ENCODE measurements around the gene ESPNL. TPM values are rescaled to one million over a fixed set of nuclear protein-coding genes. Genes with fewer than 3 reads are reported as not detected.

Gene ESPNL
- total RNA-seq, 2 experiments from 2014 or later = not detected

DNA sequence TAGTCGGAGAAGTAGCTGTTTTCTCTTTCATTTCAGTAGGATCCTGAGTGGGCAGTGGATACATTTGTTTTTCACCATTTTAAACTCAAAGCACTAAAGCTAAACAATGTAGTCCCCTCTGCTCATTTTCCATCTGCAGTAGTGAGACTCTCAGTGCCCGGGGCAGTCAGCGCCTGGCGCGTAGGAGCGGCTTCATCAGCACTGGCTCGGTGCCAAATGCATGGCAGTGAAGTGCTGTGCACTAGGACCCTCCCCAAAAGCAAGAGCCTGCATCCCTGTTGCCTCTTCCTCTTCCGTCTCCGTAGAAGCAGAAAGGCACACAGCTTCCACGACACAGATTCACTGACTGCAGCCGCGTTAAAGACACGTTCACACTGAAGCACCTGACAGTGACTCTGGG lies 19.0 kb upstream of the ESPNL start:
- ATAC-seq (ENCODE audit: poor library complexity) (no peak), DNase-seq (no peak)
- no peaks in the 10 kb centered on the region for H3K27me3 ChIP-seq (ENCODE audit: control insufficient read depth in 1 of 2, insufficient read depth in 2 of 2, low read length in 2 of 2)
- Mint-ChIP-seq H3K36me3 (ENCODE audit: low read depth) (peaks cover 79% of the 10 kb centered on the region), H3K27ac (no peak overlapping the region), H3K4me1 (ENCODE audit: low read depth) (no peaks in the 10 kb centered on the region), H3K4me3 (no peak overlapping the region), H3K27me3 (no peaks in the 10 kb centered on the region), H3K9me3 (no peaks in the 10 kb centered on the region)
- intact Hi-C loops (cut with DNase I, micrococcal nuclease) = no loop called here
- POLR2A ChIA-PET = no interaction called here
- H3K4me1 ChIP-seq (ENCODE audit: insufficient read depth, low read length) = no peaks in the 10 kb centered on the region
- H3K36me3 ChIP-seq (ENCODE audit: insufficient read depth, low read length) = peaks cover 37% of the 10 kb centered on the region
- H3K4me3 ChIP-seq (ENCODE audit: low read length) = no peak overlapping the region
- TF ChIP-seq, protein P1, sequence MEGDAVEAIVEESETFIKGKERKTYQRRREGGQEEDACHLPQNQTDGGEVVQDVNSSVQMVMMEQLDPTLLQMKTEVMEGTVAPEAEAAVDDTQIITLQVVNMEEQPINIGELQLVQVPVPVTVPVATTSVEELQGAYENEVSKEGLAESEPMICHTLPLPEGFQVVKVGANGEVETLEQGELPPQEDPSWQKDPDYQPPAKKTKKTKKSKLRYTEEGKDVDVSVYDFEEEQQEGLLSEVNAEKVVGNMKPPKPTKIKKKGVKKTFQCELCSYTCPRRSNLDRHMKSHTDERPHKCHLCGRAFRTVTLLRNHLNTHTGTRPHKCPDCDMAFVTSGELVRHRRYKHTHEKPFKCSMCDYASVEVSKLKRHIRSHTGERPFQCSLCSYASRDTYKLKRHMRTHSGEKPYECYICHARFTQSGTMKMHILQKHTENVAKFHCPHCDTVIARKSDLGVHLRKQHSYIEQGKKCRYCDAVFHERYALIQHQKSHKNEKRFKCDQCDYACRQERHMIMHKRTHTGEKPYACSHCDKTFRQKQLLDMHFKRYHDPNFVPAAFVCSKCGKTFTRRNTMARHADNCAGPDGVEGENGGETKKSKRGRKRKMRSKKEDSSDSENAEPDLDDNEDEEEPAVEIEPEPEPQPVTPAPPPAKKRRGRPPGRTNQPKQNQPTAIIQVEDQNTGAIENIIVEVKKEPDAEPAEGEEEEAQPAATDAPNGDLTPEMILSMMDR (IDR thresholded peaks at IDR 0.05) = no peak
- no peaks in the 10 kb centered on the region for H3K9me3 ChIP-seq (ENCODE audit: control insufficient read depth in 1 of 2, insufficient read depth in 1 of 2, low read length in 2 of 2)
- H3K27ac ChIP-seq (ENCODE audit: low read depth in 1 of 2, low read length in 2 of 2) = no peak overlapping the region
- CTCF ChIA-PET = no interaction called here

DNA sequence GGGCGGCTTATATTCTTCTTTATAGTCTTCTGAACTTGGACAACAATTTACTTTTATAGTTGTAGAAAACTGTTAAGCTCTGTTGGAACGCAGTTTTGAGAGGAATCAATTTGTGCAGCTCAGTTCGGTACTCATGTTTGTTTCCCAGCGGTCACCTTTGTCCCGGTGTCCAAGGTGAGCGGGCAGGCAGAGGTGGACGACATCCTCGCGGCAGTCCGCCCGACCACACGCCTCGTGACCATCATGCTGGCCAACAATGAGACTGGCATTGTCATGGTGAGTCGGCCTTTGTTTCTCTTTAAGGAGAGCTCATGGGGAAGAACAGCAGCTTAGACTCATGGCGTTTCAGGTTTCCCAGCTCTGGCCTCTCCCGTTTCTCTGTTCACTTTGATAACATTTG lies 18.6 kb upstream of the ESPNL start:
- intact Hi-C loops (cut with DNase I, micrococcal nuclease) = no loop called here
- ATAC-seq (ENCODE audit: poor library complexity) = no peak

DNA sequence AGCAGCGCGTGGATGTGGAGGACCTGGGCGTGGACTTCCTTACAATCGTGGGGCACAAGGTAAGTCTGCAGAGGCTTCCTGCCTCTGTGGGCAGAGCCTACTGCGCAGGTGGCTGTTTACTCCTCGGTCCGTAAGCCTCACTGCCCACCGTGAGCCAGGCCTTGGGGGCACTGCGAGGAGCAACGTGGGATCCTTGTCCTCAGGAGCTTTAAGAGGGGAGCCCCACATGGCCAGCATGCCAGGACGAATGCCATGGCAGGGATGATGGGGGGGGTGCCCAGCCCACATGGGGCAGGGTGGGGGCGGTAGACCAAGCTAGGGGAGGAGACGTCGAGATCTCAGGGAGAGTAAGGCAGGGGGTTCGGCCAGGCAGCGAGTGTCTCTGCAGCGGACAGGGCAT lies 18.0 kb upstream of the ESPNL start:
- Mint-ChIP-seq H3K27ac (no peak overlapping the region), H3K27me3 (no peaks in the 10 kb centered on the region), H3K4me3 (no peak overlapping the region), H3K36me3 (ENCODE audit: low read depth) (peaks cover 69% of the 10 kb centered on the region), H3K4me1 (ENCODE audit: low read depth) (no peaks in the 10 kb centered on the region), H3K9me3 (no peaks in the 10 kb centered on the region)
- no peaks in the 10 kb centered on the region for H3K4me1 ChIP-seq (ENCODE audit: insufficient read depth, low read length)
- ATAC-seq (ENCODE audit: poor library complexity) = no peak
- H3K27ac ChIP-seq (ENCODE audit: low read depth in 1 of 2, low read length in 2 of 2) = no peak overlapping the region
- DNase-seq = no peak
- TF ChIP-seq, protein P1 (IDR thresholded peaks at IDR 0.05) = no peak
- CTCF ChIA-PET = interaction anchor here (1.2 kb wide), 1 partner anchor 13 kb away, joined by 3 read pairs; no protein-coding TSS in a partner anchor
- POLR2A ChIA-PET = no interaction called here
- no peaks in the 10 kb centered on the region for H3K27me3 ChIP-seq (ENCODE audit: control insufficient read depth in 1 of 2, insufficient read depth in 2 of 2, low read length in 2 of 2)
- intact Hi-C loops (cut with DNase I, micrococcal nuclease) = no loop called here
- H3K4me3 ChIP-seq (ENCODE audit: low read length) = no peak overlapping the region
- H3K36me3 ChIP-seq (ENCODE audit: insufficient read depth, low read length) = peaks cover 37% of the 10 kb centered on the region
- H3K9me3 ChIP-seq (ENCODE audit: control insufficient read depth in 1 of 2, insufficient read depth in 1 of 2, low read length in 2 of 2) = no peaks in the 10 kb centered on the region

More for the DNA sequence above, 18.6 kb upstream of the ESPNL start:
- Histone ChIP-seq H3K9me3 (ENCODE audit: control insufficient read depth in 1 of 2, insufficient read depth in 1 of 2, low read length in 2 of 2) (no peaks in the 10 kb centered on the region), H3K36me3 (ENCODE audit: insufficient read depth, low read length) (peaks cover 37% of the 10 kb centered on the region), H3K27me3 (ENCODE audit: control insufficient read depth in 1 of 2, insufficient read depth in 2 of 2, low read length in 2 of 2) (no peaks in the 10 kb centered on the region), H3K4me1 (ENCODE audit: insufficient read depth, low read length) (no peaks in the 10 kb centered on the region), H3K27ac (ENCODE audit: low read depth in 1 of 2, low read length in 2 of 2) (no peak overlapping the region), H3K4me3 (ENCODE audit: low read length) (no peak overlapping the region)
- H3K9me3 Mint-ChIP-seq = no peaks in the 10 kb centered on the region
- DNase-seq = no peak
- CTCF ChIA-PET = interaction anchor here (1.2 kb wide), 1 partner anchor 12 kb away, joined by 3 read pairs; no protein-coding TSS in a partner anchor
- no peaks in the 10 kb centered on the region for H3K4me1 Mint-ChIP-seq (ENCODE audit: low read depth)
- no peak overlapping the region for H3K4me3 Mint-ChIP-seq
- TF ChIP-seq, protein P1 (IDR thresholded peaks at IDR 0.05) = no peak
- peaks cover 75% of the 10 kb centered on the region for H3K36me3 Mint-ChIP-seq (ENCODE audit: low read depth)
- POLR2A ChIA-PET = no interaction called here
- no peak overlapping the region for H3K27ac Mint-ChIP-seq
- no peaks in the 10 kb centered on the region for H3K27me3 Mint-ChIP-seq
